GM20431 (cell line): ENCODE measurements around the gene RRAS.

Source experiments
- in situ Hi-C: fragments of 300-500 bp; cut with MseI, MboI; formaldehyde crosslinking; loops from one replicate; pipeline ENCODE4 v1.15.0; 2020; ENCODE audit warnings: low sequenced_read_pairs; ENCODE audit not compliant: unreplicated experiment

The RRAS gene

GRCh38 chr19:49599378-49600295, 40.3 kb downstream of the RRAS start:
- in situ Hi-C loops, result no loop called here

GRCh38 chr19:49597703-49597974, 42.3 kb downstream of the RRAS start:
- in situ Hi-C loops, result no loop called here

GRCh38 chr19:49596954-49597702, 42.8 kb downstream of the RRAS start:
- in situ Hi-C loops, result no loop called here

- in situ Hi-C loops, result no loop called here
Measured at GRCh38 chr19:49596407-49596806, 43.5 kb downstream of the RRAS start.

- in situ Hi-C loops, result no loop called here
Measured at GRCh38 chr19:49595819-49596404, 44.0 kb downstream of the RRAS start.

GRCh38 chr19:49594993-49595818, 44.7 kb downstream of the RRAS start:
- in situ Hi-C loops, result no loop called here

GRCh38 chr19:49594157-49594992, 45.6 kb downstream of the RRAS start:
- in situ Hi-C loops, result no loop called here

GRCh38 chr19:49593233-49594113, 46.5 kb downstream of the RRAS start:
- in situ Hi-C loops, result no loop called here

- in situ Hi-C loops, result no loop called here
Measured at GRCh38 chr19:49592486-49593232, 47.3 kb downstream of the RRAS start.

- in situ Hi-C loops, result no loop called here
Measured at GRCh38 chr19:49591731-49592485, 48.0 kb downstream of the RRAS start.

GRCh38 chr19:49590971-49591730, 48.8 kb downstream of the RRAS start, which contains the start of gene PRR12:
Gene PRR12 (plus strand): TSS chr19:49591182. CDS start chr19:49591655, 473 bp downstream.
- in situ Hi-C loops, result no loop called here

GRCh38 chr19:49590071-49590970, 49.6 kb downstream of the RRAS start:
- in situ Hi-C loops, result no loop called here

GRCh38 chr19:49589502-49589905, 50.4 kb downstream of the RRAS start:
- in situ Hi-C loops, result no loop called here

GRCh38 chr19:49588365-49589122, 51.4 kb downstream of the RRAS start:
- in situ Hi-C loops, result no loop called here

- in situ Hi-C loops, result no loop called here
Measured at GRCh38 chr19:49587227-49587626, 52.7 kb downstream of the RRAS start.
